Neural crest cell (in vitro differentiated cells): Measurements from ENCODE around the gene ARSJ. TPM values are rescaled to one million over a fixed set of nuclear protein-coding genes. Genes with fewer than 3 reads are reported as not detected.

Experiments
- DNase-seq: peaks from one replicate; pipeline ENCODE4 v3.0.0; 2021; ENCODE audit warnings: low read depth, mixed read lengths, low spot score
- H3K27ac Mint-ChIP-seq: one replicate; pipeline ENCODE4 v1.8.0; 2021; ENCODE audit warnings: mild to moderate bottlenecking, mixed read lengths; ENCODE audit not compliant: unreplicated experiment
- H3K27me3 Mint-ChIP-seq: 2 replicates; pipeline ENCODE4 v1.8.0; 2021; ENCODE audit warnings: low read depth, mild to moderate bottlenecking, mixed read lengths
- H3K36me3 Mint-ChIP-seq: 2 replicates; pipeline ENCODE4 v1.8.0; 2021; ENCODE audit warnings: low read depth, mild to moderate bottlenecking, mixed read lengths
- H3K4me1 Mint-ChIP-seq: 2 replicates; pipeline ENCODE4 v1.8.0; 2021; ENCODE audit warnings: mixed read lengths
- H3K4me3 Mint-ChIP-seq: one replicate; pipeline ENCODE4 v1.8.0; 2021; ENCODE audit warnings: mild to moderate bottlenecking, mixed read lengths
- H3K9me3 Mint-ChIP-seq: 2 replicates; pipeline ENCODE4 v1.8.0; 2021; ENCODE audit warnings: mixed read lengths
- CTCF ChIP-seq: fragments of 200-600 bp; sonication (generic); conservative IDR thresholded peaks from 2 replicates; pipeline ENCODE4 v1.5.0; 2021; ENCODE audit warnings: antibody characterized with exemption, mild to moderate bottlenecking
- total RNA-seq: library from RNA; stranded (reverse); gene quantifications from 2 replicates; pipeline ENCODE4 v1.2.1, GENCODE V29; 2021

ARSJ gene
- total RNA-seq, 1 donor from 2014 or later, result 0.49 TPM

GRCh38 chr4:113955948-113956347 is 23.5 kb downstream of the ARSJ start:
- no peaks in the 10 kb centered on the region for H3K4me1 Mint-ChIP-seq

GRCh38 chr4:113955411-113955810 is 24.0 kb downstream of the ARSJ start:
- Mint-ChIP-seq H3K9me3 (no peaks in the 10 kb centered on the region), H3K4me3 (no peak overlapping the region), H3K27ac (no peak overlapping the region), H3K36me3 (no peaks in the 10 kb centered on the region), H3K4me1 (no peaks in the 10 kb centered on the region), H3K27me3 (no peaks in the 10 kb centered on the region)
- no peak for DNase-seq
- TF ChIP-seq CTCF, result no peak

More at GRCh38 chr4:113955948-113956347, 23.5 kb downstream of the ARSJ start:
- H3K9me3 Mint-ChIP-seq, result no peaks in the 10 kb centered on the region
- no peak for TF ChIP-seq CTCF
- DNase-seq, result no peak
- no peaks in the 10 kb centered on the region for H3K27me3 Mint-ChIP-seq
- H3K36me3 Mint-ChIP-seq, result no peaks in the 10 kb centered on the region
- no peak overlapping the region for H3K4me3 Mint-ChIP-seq
- no peak overlapping the region for H3K27ac Mint-ChIP-seq

GRCh38 chr4:113953888-113954287 is 25.6 kb downstream of the ARSJ start:
- no peak for TF ChIP-seq CTCF
- Mint-ChIP-seq H3K36me3 (no peaks in the 10 kb centered on the region), H3K27me3 (no peaks in the 10 kb centered on the region), H3K4me1 (no peaks in the 10 kb centered on the region), H3K27ac (no peak overlapping the region), H3K4me3 (no peak overlapping the region), H3K9me3 (no peaks in the 10 kb centered on the region)
- DNase-seq, result no peak

GRCh38 chr4:113952452-113953029 is 26.9 kb downstream of the ARSJ start:
- Mint-ChIP-seq H3K27me3 (no peaks in the 10 kb centered on the region), H3K36me3 (no peaks in the 10 kb centered on the region), H3K27ac (no peak overlapping the region), H3K4me3 (no peak overlapping the region), H3K4me1 (no peaks in the 10 kb centered on the region), H3K9me3 (no peaks in the 10 kb centered on the region)
- TF ChIP-seq CTCF, result peak; percentile 83
- peak; percentile 45 for DNase-seq

GRCh38 chr4:113951263-113951662 is 28.2 kb downstream of the ARSJ start:
- no peak for DNase-seq
- H3K27ac Mint-ChIP-seq, result no peak overlapping the region
- TF ChIP-seq CTCF, result no peak

More at GRCh38 chr4:113951263-113951662, 28.2 kb downstream of the ARSJ start:
- Mint-ChIP-seq H3K4me1 (no peaks in the 10 kb centered on the region), H3K4me3 (no peak overlapping the region), H3K36me3 (no peaks in the 10 kb centered on the region), H3K27me3 (no peaks in the 10 kb centered on the region), H3K9me3 (no peaks in the 10 kb centered on the region)
